GM18861 (cell line): ENCODE data around the gene CDX1.

ENCODE experiments used
- ATAC-seq: cut with Tn5 transposase; IDR thresholded peaks from one replicate; pipeline ENCODE4 v1.9.1; 2021; ENCODE audit not compliant: unreplicated experiment

CDX1 gene

DNA sequence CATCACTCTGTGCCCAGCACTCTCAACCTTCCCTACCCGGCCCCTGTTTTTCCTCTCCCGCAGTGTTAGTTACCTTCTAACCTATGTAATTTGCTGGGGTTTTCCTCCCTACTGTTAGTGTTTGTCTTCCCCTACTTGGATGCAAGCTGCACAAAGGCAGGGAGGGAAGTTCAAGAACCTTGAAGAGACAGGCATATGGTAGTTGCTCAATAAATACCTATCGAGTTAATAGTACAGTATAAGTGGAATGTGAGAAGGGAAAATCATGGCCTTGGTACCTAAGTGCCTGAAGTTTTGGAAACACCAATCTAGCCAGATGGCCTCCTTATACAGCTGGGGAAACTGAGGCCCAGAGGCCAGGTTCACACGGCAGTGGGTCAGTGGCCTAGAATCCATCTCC lies 35.1 kb upstream of the CDX1 start:
- no peak for ATAC-seq

DNA sequence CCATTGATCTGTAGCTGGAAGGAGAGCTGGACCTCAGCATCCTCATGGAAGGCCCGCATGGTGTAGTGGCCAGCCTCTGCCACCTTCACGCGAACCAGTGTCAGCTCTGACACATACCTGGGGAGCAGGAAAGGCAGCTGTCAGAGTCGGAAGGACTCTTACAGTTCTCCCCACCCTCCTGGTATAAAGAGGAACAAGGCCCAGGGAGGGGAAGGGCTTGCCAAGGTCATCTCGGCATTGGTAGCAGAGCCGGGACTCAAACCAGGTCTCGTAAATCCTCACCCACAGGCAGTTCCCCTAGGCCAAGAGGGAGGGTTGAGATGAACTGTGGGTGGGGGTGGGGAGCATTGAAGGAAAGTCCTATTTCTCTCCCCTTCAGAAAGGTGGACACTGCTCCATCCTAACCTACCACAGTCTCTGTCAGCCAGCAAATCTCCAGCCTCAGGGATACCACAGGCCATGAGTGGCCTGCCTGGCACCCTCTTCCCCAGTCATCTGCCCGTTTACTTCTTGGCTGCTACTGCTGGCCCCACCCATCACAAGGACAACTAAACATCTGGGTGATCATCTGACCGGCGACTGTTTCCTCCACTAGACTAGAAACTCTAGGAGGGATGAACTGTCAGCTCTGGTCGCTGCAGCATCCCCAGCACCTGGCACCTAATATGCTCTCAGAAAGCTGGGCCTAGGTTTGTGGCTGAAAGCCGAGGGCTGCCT lies 34.4 kb upstream of the CDX1 start:
- no peak for ATAC-seq

DNA sequence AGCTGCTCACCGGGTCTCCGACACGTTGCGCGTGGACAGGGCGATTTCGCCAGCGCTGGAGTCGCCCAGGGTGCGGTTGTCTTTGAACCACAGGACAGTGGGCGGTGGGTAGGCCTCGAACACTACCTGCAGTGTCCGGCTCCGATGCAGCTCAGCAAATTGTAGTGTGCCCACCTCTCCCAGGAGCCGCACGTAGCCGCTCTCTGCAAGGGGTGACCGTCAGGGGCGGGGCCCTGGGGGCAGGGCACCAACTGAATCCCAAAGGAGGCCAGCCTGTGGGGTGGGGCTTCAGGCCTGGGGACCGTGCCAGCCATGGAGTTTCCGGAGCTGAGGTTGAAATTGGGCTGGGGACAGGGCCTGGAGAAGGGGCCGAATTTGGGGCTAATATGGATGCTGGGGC lies 33.8 kb upstream of the CDX1 start:
- ATAC-seq: no peak

DNA sequence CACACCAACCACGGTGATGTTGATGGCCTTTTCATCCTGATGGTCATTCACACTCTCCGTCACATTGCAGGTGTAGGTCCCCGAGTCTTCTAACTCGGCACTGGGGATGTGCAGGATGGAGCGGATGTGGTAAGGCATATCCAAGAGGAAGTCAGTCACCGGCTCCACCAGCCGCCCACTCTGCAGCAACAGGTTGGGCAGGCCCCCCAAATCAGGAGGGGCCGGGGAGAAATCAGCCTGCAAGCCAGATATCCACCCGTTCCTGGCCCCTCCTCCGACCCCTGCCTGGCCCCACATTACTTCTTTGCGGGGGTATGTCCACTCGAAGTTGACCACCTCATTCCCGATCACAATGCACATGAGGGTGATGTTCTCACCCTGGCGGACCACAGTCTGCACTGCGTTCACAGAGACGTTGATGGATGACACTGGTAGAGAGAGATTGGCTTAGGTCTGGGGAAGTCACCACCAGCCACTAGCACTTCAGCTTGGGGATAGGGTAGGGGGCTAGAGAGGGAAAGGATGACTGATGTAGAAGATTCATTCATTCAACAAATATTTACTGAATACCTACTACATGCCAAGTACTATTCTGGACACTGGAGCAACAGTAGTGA lies 32.9 kb upstream of the CDX1 start:
- no peak for ATAC-seq

DNA sequence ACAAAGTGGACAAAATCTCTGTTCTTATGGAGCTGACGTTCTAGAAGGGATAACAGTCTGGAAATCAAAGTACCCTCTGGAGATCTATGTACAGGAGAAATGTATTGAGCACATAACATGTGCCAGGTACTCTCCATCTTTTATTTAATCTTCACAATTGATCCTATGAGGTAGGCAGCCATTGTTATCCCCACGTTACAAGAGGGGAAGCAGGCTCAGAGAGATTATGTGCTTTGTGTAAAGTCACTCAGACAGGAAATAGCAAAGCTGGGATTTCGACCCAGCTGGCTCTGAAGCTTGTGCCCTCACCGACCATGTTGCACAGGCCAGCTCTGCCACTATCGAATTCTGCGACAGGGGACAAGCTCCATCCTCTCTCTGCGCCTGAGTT lies 32.4 kb upstream of the CDX1 start:
- ATAC-seq: no peak

DNA sequence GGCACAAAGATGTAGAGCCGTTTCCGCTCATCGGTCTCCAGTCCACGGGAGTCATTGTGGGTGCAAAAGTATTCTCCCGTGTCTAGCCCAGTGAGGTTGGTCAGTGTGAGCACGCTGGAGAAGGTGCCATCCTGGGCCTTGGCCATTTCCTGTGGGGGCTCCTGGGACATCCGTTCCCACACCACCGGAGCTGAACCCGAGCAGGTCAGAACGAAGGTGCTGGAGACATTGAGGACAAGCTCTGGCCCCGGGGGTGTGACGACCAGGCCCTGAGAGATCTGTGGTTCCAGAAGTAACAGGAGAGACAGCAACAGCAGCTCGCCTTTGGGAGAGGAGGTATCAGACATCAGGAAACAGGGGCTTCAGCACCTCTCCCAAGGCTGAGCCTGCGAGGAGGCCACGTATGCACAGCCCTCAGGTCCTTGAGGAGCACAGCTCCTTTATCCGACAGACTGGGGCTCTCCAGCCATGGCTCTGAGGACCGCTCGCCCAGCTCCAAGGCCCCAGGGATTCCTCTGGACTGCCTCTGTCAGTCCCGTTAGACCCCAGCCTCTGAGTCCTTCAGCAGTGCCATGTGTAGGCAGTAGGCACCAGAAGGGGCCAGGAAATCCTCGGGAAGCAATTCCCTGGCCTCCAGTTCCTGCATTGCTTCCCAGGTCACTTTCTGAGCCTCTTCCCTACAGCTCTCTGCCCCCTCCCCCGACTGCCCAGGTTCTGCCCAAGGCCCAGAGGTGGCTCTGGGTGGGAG lies 30.8 kb upstream of the CDX1 start:
- no peak for ATAC-seq

DNA sequence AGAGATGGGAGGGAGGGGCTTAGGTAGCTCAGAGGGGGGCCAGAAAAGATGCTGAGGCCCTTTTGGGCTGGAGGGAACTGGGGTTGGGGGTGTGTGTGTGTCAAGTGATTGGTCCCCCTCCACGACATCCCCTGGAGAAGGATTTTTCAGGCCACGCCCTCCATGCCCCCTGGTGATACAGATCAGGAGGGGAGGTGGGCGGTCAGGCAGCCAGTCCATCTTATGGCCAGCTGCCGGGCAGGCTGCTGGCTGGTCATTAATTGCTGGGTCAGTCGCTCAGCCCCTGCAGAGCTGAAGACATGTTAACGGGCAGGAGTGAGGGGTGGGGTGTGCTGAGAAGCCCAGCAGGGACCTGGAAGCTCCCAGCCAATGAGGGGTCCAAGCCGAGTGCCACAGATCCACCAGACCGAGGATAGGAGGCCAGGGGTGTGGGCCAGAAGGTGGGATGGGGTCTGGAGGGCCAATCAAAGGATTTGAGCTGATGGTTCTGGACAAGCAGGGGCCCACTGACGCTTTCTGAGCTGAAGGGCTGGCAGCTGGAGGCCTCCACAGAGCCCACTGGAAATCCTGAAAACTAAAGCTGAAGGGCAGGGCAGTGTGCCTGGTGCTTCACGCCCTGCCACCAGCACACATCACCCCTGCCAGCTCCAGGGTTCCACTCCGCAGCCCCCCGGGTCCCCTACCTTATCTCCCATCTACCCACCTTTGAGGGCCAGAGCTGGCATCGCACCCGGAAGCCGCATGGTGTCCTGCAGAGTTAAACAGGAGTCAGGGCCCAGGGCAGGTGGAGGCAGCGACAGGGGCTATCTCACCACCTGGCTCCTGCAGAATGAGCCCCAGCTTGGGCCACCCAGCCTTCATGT lies 30.0 kb upstream of the CDX1 start:
- ATAC-seq: no peak

DNA sequence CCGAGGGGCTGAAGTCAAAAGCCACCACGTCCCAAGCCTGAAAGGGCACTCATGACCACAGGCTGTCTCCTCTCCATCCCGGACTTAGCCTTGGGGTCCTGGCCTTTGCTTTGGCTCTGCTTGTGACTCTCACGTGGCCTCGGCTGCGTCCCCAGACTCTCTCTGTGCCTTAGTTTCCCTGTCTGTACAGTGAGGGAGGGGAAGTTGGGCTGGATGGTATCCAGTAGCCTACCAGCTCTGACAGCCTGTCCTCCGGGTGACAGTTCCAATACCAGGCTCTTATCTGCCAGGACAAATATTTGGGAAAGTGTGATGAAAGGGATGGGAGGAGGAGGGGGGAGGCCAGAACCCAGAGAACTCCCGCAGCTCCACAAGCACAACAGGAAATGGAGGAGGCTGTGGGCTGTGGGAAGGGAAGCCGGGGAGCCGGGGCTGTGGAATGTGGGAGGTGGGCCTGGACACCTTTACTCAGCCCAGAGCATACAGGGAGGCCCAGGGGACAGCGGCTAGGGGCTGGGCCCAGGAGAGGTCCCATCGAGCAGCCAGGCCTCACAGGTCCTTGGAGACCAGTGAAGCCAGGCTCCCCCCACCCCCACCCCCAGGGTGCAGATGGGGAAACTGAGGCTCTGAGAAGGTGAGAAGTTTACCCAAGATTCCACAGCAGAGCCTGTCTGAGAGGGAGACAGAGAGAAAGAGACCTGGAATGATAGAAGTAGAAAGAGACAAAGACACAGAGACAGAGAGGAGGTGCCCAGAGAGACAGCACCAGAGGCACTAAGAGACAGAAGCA lies 29.2 kb upstream of the CDX1 start:
- ATAC-seq: no peak

DNA sequence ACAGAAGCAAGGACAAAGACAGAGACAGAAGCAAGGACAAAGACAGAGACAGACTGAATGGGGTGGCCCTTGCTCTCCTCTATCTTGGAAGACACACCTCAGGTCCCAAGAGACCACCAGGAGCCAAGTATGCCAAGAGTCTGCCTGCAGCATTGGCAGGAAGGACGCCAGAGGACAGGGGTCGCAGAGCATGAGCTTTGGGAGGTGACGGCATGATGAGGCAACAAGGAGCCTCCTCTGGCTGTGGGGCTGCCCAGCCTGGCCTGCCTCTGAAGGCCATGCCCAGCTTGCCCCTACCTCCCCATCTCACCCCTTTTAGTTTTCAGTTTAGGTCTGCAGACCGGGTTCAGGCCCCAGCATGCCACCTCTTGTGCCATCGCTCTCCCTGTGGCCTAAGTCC lies 28.6 kb upstream of the CDX1 start:
- ATAC-seq: no peak

DNA sequence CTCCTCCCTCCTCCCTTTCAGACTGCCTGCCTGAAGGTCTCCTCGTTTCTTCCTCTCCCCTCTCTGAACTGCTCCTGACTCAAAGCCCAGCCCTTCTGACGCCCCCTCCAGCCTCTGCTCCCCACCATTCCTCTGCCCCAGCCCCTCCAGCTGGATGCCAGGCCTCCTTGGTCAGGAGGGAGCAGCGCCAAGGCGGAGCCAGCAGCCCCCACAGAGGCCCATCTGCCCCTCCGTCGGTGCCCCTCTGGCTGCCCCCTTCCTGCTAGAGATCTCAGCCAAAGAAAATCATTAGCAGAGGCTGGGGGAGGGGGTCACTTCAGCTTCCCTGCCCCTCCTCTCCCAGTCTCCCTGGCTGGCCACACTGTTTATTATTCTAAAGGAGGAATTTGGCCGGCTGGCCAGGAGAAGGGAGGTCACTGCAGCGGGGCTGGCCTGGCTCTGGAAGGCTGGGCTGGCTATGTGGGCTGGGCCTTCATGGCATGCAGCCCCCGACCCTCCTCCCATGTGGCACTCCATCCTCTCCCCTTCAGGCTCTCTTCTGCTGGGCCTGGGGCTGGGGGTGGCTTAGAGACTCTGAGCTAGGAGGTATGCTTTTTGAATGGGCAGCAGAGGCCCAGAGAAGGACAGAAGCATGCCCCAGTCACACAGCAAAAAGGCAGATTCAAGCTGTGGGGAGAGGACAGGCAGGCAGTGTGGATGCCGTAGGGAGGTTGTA lies 27.9 kb upstream of the CDX1 start:
- ATAC-seq: no peak

DNA sequence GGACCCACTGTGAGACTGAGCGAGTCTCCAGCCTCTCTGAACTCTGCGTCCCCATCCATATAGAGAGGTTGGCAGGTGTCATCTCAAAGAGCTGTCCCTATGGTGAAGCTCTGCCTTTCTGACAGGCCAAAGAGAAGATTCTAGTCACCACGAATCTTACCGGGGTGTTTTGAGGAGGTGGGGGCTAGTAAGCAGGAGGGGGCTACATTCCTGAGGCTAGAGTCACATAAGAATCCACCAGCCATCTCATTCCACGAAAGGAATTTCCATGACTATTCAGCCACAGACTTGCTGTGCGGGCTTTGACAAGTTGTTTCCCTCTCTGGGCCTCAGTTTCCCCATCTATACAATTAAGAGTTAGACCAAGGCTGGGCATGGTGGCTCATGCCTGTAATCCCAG lies 27.2 kb upstream of the CDX1 start:
- ATAC-seq: no peak

DNA sequence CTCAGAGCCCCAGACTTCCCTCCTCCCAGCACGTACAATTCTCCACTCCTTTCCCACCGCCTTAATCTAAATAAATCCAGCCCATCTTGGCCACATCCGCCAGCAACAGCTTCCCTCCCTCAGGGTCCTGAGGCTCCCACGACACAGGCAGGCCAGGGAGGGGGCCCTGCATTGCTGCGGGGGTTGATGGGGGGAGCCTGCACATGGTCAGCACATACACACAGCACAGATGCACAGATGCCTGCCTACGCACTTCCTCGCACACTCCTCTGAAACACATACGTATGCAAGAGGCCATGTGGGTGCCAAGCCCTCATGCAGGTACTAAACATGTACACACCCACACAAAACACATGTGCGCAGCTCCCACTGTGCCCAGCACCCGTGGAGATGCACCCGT lies 25.7 kb upstream of the CDX1 start:
- ATAC-seq: no peak

DNA sequence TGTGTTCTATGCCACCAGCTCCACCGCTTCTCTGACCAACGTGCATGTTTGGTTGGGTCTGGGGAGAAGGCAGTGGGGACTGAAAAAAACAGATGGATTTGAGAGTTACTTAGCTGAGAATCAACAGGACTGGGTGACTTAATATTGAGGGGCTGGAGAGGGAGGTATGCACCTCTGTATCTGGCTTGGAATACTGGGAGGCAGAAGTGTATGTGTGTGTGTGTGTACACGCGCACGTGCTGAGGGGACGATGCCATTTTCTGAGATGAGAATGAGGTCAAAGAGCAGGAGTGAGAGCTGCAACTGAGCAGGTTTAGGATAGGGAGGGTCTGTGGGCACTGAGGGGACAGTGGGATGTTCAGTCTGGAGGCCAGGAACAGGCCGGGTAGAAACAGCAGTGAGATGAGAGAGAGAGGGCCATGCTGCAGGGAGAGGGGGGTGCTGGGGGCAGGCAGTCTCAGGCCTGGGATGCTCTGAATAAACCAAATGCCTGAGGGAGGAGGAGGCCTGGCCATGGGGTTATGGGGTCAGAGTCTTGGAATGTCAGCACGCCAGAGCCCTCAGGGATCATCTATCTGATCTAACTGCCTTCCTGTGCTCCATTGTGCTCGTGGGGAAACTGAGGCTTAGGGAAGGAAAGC lies 24.9 kb upstream of the CDX1 start:
- no peak for ATAC-seq

DNA sequence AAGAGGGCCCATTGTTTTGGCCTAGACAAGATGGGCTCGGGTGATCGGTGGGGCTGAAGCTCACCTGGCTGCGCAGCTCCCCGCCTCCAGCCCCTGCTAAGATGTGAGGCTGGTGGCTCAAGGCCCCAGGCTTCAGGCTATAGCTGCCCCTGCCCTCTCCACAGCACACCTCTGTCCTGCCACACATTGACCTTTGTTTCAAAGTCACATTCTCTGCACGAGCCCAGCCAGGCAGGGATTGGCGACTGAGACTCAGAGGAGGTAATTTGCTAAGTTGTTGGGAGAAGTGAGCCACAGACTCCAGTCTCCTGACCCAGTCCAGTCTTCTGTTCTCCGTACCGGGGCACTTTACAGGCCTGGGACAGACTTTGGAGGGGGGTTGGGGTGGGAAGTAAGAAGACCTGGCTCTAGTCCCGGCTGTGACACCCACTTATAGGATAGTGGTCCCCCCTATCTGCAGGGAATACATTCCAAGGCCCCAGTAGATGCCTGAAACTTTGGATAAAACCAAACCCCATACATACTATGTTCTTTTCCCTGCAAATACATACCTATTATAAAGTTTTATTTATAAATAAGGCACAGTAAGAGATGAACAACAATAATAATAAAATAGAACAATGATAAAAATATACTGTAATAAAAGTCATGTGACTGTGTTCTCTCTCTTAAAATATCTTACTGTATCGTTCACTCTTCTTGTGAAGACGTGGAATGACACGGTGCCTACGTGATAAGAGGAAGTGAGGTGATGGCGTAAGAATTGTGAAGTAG lies 24.2 kb upstream of the CDX1 start:
- ATAC-seq: no peak

DNA sequence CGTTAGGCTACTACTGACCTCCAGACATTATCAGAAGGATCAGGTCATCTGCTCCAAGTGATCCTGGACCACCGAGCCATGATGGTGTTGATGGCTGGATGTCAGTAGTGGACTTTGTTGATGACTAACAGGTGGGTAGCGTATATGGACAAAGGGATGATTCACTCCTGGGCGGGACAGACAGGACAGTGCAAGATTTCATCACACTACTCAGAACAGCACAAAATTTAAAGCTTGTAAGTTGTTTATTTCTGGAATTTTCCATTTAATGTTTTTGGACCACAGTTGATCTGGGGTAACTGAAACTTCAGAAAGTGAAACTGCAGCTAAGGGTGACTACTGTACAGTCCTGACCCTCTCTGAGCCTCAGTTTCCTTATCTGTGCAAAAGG lies 23.6 kb upstream of the CDX1 start:
- no peak for ATAC-seq

DNA sequence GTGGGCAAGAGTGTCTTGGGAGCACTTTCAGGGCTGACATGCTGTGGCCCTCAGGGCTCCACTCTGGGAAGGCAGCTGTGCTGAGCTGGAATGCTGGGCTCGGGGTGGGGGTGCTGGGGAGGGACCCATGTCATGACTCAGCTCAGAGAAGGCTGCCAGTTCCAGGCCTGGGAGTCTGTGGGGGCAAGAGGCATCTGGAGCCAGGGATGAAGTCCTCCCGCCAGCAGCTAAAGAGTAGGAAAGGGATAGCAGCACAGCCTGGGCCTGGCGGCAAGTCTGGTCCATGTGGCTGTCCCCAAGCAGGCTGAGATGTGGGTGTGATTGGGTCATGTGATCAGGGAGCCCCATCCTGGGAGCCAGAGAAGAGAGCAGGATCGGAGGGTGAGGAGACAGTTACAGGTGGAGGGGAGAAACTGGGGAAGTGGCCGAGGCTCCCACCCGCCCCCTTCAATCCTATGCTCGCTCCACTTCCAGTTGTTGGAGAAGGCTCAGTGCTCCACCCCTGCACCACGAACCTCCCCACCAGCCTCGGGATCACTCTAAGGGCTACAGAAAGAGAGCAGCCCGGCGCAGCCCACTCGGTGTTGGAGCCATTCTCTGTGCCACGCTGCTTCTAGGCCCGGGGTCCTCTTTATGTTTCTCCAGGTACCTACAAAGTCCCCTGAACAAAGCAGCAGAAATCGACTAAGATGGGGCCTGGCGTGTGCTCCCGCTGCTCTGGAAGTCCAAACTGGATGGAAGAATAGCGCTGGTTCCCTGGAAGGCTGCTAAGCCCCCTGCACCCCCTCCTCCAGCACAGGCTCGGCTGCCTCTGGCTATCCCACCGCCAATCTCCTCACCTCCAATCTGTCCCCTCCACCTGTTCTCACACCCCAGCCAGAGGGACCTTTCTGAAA lies 23.0 kb upstream of the CDX1 start:
- ATAC-seq: no peak

DNA sequence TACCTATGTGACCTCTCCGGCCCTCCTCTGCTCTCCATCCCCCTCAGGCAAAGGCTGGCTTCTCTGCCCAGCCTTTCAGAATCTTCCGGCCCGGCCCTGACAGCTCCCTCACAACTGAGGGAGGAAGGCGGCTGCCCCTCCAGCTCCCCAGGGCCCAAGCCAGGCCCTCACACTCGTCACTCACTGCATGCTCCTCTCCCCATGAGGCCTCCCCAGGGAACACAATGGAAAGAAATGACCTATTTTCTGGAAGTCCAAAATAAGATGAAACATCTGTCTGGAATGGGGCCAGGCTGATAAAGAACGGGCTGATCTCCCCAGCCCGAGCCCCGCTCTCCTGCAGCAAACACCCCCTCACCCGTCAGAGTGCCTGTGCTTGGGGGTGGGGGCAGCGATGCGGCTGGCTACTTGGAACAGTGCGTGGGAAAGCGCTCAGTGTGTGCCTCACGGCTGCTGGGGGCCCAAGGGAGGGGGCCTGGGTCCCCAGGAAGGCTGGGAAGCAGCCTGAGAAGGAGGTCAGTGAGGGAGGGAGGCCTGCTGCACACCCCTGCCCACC lies 22.3 kb upstream of the CDX1 start:
- no peak for ATAC-seq

DNA sequence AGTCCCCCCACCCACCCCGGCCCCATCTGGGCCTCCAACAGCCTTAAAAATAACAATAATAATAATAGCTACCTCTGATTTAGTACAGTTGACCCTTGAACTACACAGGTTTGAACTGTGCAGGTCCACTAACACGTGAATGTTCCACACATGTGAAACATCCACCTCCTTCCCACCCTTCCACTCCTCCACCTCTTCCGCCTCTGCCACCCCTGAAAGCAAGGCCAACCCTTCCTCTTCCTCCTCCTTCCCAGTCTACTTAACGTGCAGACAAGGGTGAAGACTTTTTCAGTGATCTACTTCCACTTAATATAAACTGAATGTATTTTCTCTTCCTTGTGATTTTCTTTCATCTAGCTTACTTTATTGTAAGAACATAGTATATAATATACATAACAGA lies 21.7 kb upstream of the CDX1 start:
- ATAC-seq: no peak
